H1 (cell line): ENCODE results near the gene TMEM45B. TPM values are rescaled to one million over a fixed set of nuclear protein-coding genes. Genes with fewer than 3 reads are reported as not detected.
"Not testable (repeated sequence)": the region's sequence is repeated elsewhere in the genome, so short reads cannot be mapped to it uniquely, and the experiment has no call there.

Experiments
- CTCF ChIA-PET: fragments of 300-600 bp; sonication (Branson Sonifier 250); formaldehyde crosslinking; loops from one replicate; lab custom pipeline; 2021; ENCODE audit not compliant: partially characterized antibody; lab: Charles Lee
- POLR2A ChIA-PET: fragments of 300-600 bp; sonication (Branson Sonifier 250); formaldehyde crosslinking; loops from one replicate; lab custom pipeline; 2021; ENCODE audit warnings: inconsistent platforms; ENCODE audit not compliant: partially characterized antibody; lab: Charles Lee
- DNase-seq, 2 experiments: peaks; one replicate each; pipeline versions ENCODE4 v3.0.0 to v3.0.0-alpha.2; 2010 to 2022; ENCODE audit warnings: low spot score in 2 of 2, low read depth in 1 of 2, mixed read lengths in 1 of 2
- FAIRE-seq: peaks from 2 replicates; lab custom pipeline; 2011; peaks lifted over from hg19 to GRCh38; lab: Jason Lieb, UNC
- H2AFZ ChIP-seq: 2 replicates; pipeline ENCODE4 v1.8.1; 2012; ENCODE audit warnings: low read length, inconsistent platforms
- H2AK5ac ChIP-seq: 2 replicates; pipeline ENCODE4 v1.6.1; 2013; ENCODE audit warnings: low read depth, low read length
- H2BK120ac ChIP-seq: replicated peaks from 2 replicates; pipeline ENCODE3; 2013; ENCODE audit warnings: low read depth, low read length, inconsistent platforms
- H2BK12ac ChIP-seq: 2 replicates; pipeline ENCODE4 v1.6.1; 2013; ENCODE audit warnings: low read depth, low read length
- H2BK15ac ChIP-seq: 2 replicates; pipeline ENCODE4 v1.6.1; 2013; ENCODE audit warnings: low read length
- H2BK20ac ChIP-seq: 2 replicates; pipeline ENCODE4 v1.6.1; 2013; ENCODE audit warnings: low read length
- H2BK5ac ChIP-seq: 2 replicates; pipeline ENCODE4 v1.6.1; 2013; ENCODE audit warnings: low read depth, low read length
- H3K14ac ChIP-seq: 2 replicates; pipeline ENCODE4 v1.6.1; 2013; ENCODE audit warnings: inconsistent platforms; ENCODE audit not compliant: insufficient read length
- H3K18ac ChIP-seq: 2 replicates; pipeline ENCODE4 v1.6.1; 2013; ENCODE audit warnings: low read length; ENCODE audit errors: extremely low read depth
- H3K23ac ChIP-seq: 2 replicates; pipeline ENCODE4 v1.6.1; 2013; ENCODE audit warnings: inconsistent platforms; ENCODE audit not compliant: insufficient read length
- H3K23me2 ChIP-seq: 2 replicates; pipeline ENCODE4 v1.6.1; 2013; ENCODE audit warnings: low read depth, low read length
- H3K27ac ChIP-seq: 2 replicates; pipeline ENCODE4 v1.6.1; 2011; ENCODE audit warnings: low read depth, low read length, inconsistent platforms
- H3K27me3 ChIP-seq, 4 experiments: replicated peaks in 1 of 4; 1 replicate in 1 of 4; 2 replicates in 3 of 4; pipeline versions ENCODE4 v1.6.1 to v1.8.1; 2011 to 2013; ENCODE audit warnings: low read length in 3 of 4, mild to moderate bottlenecking in 3 of 4, inconsistent platforms in 2 of 4, mixed read lengths in 2 of 4, moderate library complexity in 1 of 4; ENCODE audit not compliant: control insufficient read depth in 3 of 4, insufficient read depth in 3 of 4; ENCODE audit errors: extremely low read depth in 1 of 4
- H3K36me3 ChIP-seq, 4 experiments: 2 replicates each; pipeline versions ENCODE4 v1.6.1 to v1.8.1; 2011 to 2013; ENCODE audit warnings: mild to moderate bottlenecking in 4 of 4, low read length in 3 of 4, moderate library complexity in 2 of 4, control low read depth in 1 of 4, inconsistent platforms in 1 of 4; ENCODE audit not compliant: insufficient read depth in 4 of 4, control insufficient read depth in 2 of 4
- H3K4ac ChIP-seq: replicated peaks from 2 replicates; pipeline ENCODE3; 2013; ENCODE audit warnings: low read length, low read depth, mixed read lengths, inconsistent platforms; ENCODE audit not compliant: insufficient read length
- H3K4me1 ChIP-seq, 4 experiments: replicated peaks in 1 of 4; 1 replicate in 1 of 4; 2 replicates in 3 of 4; pipeline versions ENCODE4 v1.6.1 to v1.8.1; 2011 to 2013; ENCODE audit warnings: low read length in 3 of 4, inconsistent platforms in 2 of 4, mixed read lengths in 1 of 4; ENCODE audit not compliant: insufficient read depth in 4 of 4, control insufficient read depth in 3 of 4
- H3K4me2 ChIP-seq, 2 experiments: 2 replicates each; pipeline versions ENCODE4 v1.6.1 to v1.8.1; 2011 to 2013; ENCODE audit warnings: low read depth in 2 of 2, low read length in 2 of 2, control low read depth in 1 of 2, inconsistent platforms in 1 of 2, mild to moderate bottlenecking in 1 of 2; ENCODE audit not compliant: insufficient read depth in 1 of 2
- H3K4me3 ChIP-seq, 4 experiments: fragments of 200-600, 300-600 bp in 1 of 4; sonication (generic), shearing (Covaris generic), sonication (Bioruptor Twin) in 1 of 4; 2 replicates each; pipeline versions ENCODE4 v1.5.1 to v1.8.1; 2011 to 2016; ENCODE audit warnings: low read length in 4 of 4, low read depth in 3 of 4, control low read depth in 2 of 4, inconsistent platforms in 2 of 4, mild to moderate bottlenecking in 2 of 4, mixed read lengths in 1 of 4, moderate library complexity in 1 of 4; ENCODE audit not compliant: insufficient read depth in 2 of 4; ENCODE audit errors: extremely low read depth in 1 of 4
- H3K56ac ChIP-seq: replicated peaks from 2 replicates; pipeline ENCODE3; 2013; ENCODE audit warnings: low read depth, mild to moderate bottlenecking, mixed read lengths, low read length, inconsistent platforms; ENCODE audit not compliant: insufficient read length
- H3K79me1 ChIP-seq: 2 replicates; pipeline ENCODE4 v1.6.1; 2013; ENCODE audit warnings: low read depth, low read length, control low read depth
- H3K79me2 ChIP-seq, 2 experiments: 2 replicates each; pipeline versions ENCODE4 v1.6.1 to v1.8.1; 2012 to 2013; ENCODE audit warnings: low read length in 2 of 2, mild to moderate bottlenecking in 2 of 2, inconsistent platforms in 1 of 2; ENCODE audit not compliant: insufficient read depth in 2 of 2, control insufficient read depth in 1 of 2
- H3K9ac ChIP-seq, 4 experiments: replicated peaks in 1 of 4; 1 replicate in 1 of 4; 2 replicates in 3 of 4; pipeline versions ENCODE4 v1.6.1 to v1.8.1; 2011 to 2013; ENCODE audit warnings: low read depth in 3 of 4, low read length in 3 of 4, control low read depth in 2 of 4, mild to moderate bottlenecking in 2 of 4, moderate library complexity in 2 of 4, inconsistent platforms in 1 of 4; ENCODE audit errors: extremely low read depth in 1 of 4
- H3K9me3 ChIP-seq, 2 experiments: 2 replicates each; pipeline versions ENCODE4 v1.6.1 to v1.8.1; 2012 to 2013; ENCODE audit warnings: mild to moderate bottlenecking in 2 of 2, moderate library complexity in 2 of 2, control low read depth in 1 of 2, inconsistent platforms in 1 of 2, low read depth in 1 of 2, low read length in 1 of 2, mixed read lengths in 1 of 2; ENCODE audit not compliant: insufficient read depth in 2 of 2
- H4K20me1 ChIP-seq, 2 experiments: replicated peaks in 1 of 2; 2 replicates each; pipeline versions ENCODE3 to v1.8.1; 2011 to 2013; ENCODE audit warnings: inconsistent platforms in 2 of 2, low read length in 2 of 2, mild to moderate bottlenecking in 1 of 2; ENCODE audit not compliant: insufficient read depth in 2 of 2, control insufficient read depth in 1 of 2
- H4K5ac ChIP-seq: 2 replicates; pipeline ENCODE4 v1.6.1; 2013; ENCODE audit warnings: low read length, low read depth, mixed read lengths, inconsistent platforms; ENCODE audit not compliant: insufficient read length
- H4K8ac ChIP-seq: 2 replicates; pipeline ENCODE4 v1.8.0; 2013; ENCODE audit warnings: mild to moderate bottlenecking, moderate library complexity, low read length, inconsistent platforms; ENCODE audit not compliant: insufficient read depth; ENCODE audit errors: extremely low read depth
- H4K91ac ChIP-seq: replicated peaks from 2 replicates; pipeline ENCODE3; 2013; ENCODE audit warnings: low read length, mixed read lengths, inconsistent platforms; ENCODE audit not compliant: insufficient read length
- WGBS, 2 experiments: shearing (Covaris generic) in 1 of 2; methylation state at CpG; one replicate each; pipeline versions ENCODE4 v1.1.6 to v1.1.7; 2013 to 2015; ENCODE audit warnings: low lambda C conversion rate in 2 of 2, mixed read lengths in 2 of 2, inconsistent platforms in 1 of 2, low coverage in 1 of 2, missing lambda C conversion rate in 1 of 2; ENCODE audit not compliant: insufficient replicate concordance in 2 of 2, insufficient coverage in 1 of 2, insufficient read length in 1 of 2; ENCODE audit errors: extremely low coverage in 1 of 2, missing lambda C conversion rate in 1 of 2; 5-methylcytosine and 5-hydroxymethylcytosine counted together
- polyA plus RNA-seq, 7 experiments: library from polyadenylated mRNA; depleted of rRNA in 3 of 7; stranded (reverse) in 5 of 7; unstranded in 2 of 7; fragments of >200 nt in 5 of 7; fragments of 200-250 nt in 2 of 7; gene quantifications; 1 replicate in 5 of 7; 2 replicates in 1 of 7; 4 replicates in 1 of 7; pipeline versions ENCODE4 v1.2.1 to v1.2.3, GENCODE V29; 2011 to 2013; ENCODE audit warnings: missing spikeins in 2 of 7, mixed read lengths in 2 of 7
- total RNA-seq: library from RNA; stranded (reverse); fragmentation: NEBNext Ultra II Directional; extraction: Animal tissue kit (Norgen Biotek cat#: 25700); gene quantifications from 2 replicates; pipeline ENCODE4 v1.2.1, GENCODE V29; 2021

Gene TMEM45B
- total and polyA plus RNA-seq, 2 of the 8 experiments (the other 6 are each of a cell fraction or from before 2014, with no cell fraction given): 0.23 TPM; not detected in 1

GRCh38 chr11:129831227-129831626 lies 15.6 kb downstream of the TMEM45B start:
- H2BK15ac ChIP-seq, CTCF ChIA-PET, DNase-seq, H3K9me3 ChIP-seq, H3K4me2 ChIP-seq, H3K79me1 ChIP-seq, H3K4ac ChIP-seq, H2AFZ ChIP-seq, POLR2A ChIA-PET, H4K8ac ChIP-seq, H2AK5ac ChIP-seq, H3K14ac ChIP-seq, H3K27ac ChIP-seq, H3K23ac ChIP-seq, H4K5ac ChIP-seq, H2BK5ac ChIP-seq, H2BK120ac ChIP-seq, H3K4me3 ChIP-seq, FAIRE-seq, H3K9ac ChIP-seq, H3K56ac ChIP-seq, H4K91ac ChIP-seq, H4K20me1 ChIP-seq, H3K79me2 ChIP-seq, H2BK12ac ChIP-seq, H3K36me3 ChIP-seq, H3K23me2 ChIP-seq, H3K27me3 ChIP-seq, H2BK20ac ChIP-seq, H3K4me1 ChIP-seq, H3K18ac ChIP-seq: not testable (repeated sequence)
- 90% methylated on average over 4 of the region's 4 CpGs; no CpG with 5 or more reads in 1 of the 2 experiments for WGBS, 2 experiments

- H3K9ac ChIP-seq, H3K27ac ChIP-seq, H2BK15ac ChIP-seq, H2BK120ac ChIP-seq, POLR2A ChIA-PET, H2BK12ac ChIP-seq, H3K4me3 ChIP-seq, H3K14ac ChIP-seq, H3K23ac ChIP-seq, H3K23me2 ChIP-seq, H3K79me2 ChIP-seq, H4K20me1 ChIP-seq, H3K9me3 ChIP-seq, H3K27me3 ChIP-seq, H3K36me3 ChIP-seq, H2BK5ac ChIP-seq, H2BK20ac ChIP-seq, H2AFZ ChIP-seq, H3K56ac ChIP-seq, FAIRE-seq, H3K4ac ChIP-seq, DNase-seq, H3K4me1 ChIP-seq, CTCF ChIA-PET, H2AK5ac ChIP-seq, H3K18ac ChIP-seq, H4K5ac ChIP-seq, H4K8ac ChIP-seq, H4K91ac ChIP-seq, H3K79me1 ChIP-seq, H3K4me2 ChIP-seq: not testable (repeated sequence)
- 97% methylated on average over 6 of the region's 6 CpGs; no CpG with 5 or more reads in 1 of the 2 experiments for WGBS, 2 experiments
These were observed 17.6 kb downstream of the TMEM45B start for GRCh38 chr11:129833260-129833659.
